ENCODE measurements around the gene DDX47.

GRCh38 chr12:12813120-12814101, at the start of gene DDX47:
- TF ChIP-seq, protein P1, sequence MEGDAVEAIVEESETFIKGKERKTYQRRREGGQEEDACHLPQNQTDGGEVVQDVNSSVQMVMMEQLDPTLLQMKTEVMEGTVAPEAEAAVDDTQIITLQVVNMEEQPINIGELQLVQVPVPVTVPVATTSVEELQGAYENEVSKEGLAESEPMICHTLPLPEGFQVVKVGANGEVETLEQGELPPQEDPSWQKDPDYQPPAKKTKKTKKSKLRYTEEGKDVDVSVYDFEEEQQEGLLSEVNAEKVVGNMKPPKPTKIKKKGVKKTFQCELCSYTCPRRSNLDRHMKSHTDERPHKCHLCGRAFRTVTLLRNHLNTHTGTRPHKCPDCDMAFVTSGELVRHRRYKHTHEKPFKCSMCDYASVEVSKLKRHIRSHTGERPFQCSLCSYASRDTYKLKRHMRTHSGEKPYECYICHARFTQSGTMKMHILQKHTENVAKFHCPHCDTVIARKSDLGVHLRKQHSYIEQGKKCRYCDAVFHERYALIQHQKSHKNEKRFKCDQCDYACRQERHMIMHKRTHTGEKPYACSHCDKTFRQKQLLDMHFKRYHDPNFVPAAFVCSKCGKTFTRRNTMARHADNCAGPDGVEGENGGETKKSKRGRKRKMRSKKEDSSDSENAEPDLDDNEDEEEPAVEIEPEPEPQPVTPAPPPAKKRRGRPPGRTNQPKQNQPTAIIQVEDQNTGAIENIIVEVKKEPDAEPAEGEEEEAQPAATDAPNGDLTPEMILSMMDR (IDR thresholded peaks at IDR 0.05) = peak; percentile 97 to 98 (median 98)
- peak; percentile 76 to 81 for TF ChIP-seq POLR2AphosphoS5 (IDR thresholded peaks at IDR 0.05)
